B cell (primary cell): ENCODE measurements around the gene NDUFB6. TPM values are rescaled to one million over a fixed set of nuclear protein-coding genes. Genes with fewer than 3 reads are reported as not detected.
"Not testable (repeated sequence)": the region's sequence is repeated elsewhere in the genome, so short reads cannot be mapped to it uniquely, and the experiment has no call there.

ENCODE experiments used
- ATAC-seq: fragments of 200-7000 bp; cut with Tn5 transposase; one replicate; pipeline ENCODE4 v1.10.0; 2021; ENCODE audit warnings: low read depth, mild to moderate bottlenecking, moderate number of reproducible peaks, moderate library complexity
- CTCF ChIA-PET: fragments of 350-600 bp; sonication (Branson Sonifier 250); formaldehyde crosslinking; loops from one replicate; lab custom pipeline; 2021; ENCODE audit warnings: antibody characterized with exemption, inconsistent platforms; lab: Charles Lee
- POLR2A ChIA-PET: fragments of 350-600 bp; sonication (Branson Sonifier 250); formaldehyde crosslinking; loops from one replicate; lab custom pipeline; 2021; ENCODE audit warnings: antibody characterized with exemption; lab: Charles Lee
- DNase-seq: peaks from one replicate; pipeline ENCODE4 v3.0.0; 2013
- H2AFZ ChIP-seq: 2 replicates; pipeline ENCODE4 v1.6.1; 2012; ENCODE audit warnings: mild to moderate bottlenecking, low read depth, low read length; ENCODE audit not compliant: insufficient read depth, poor library complexity, severe bottlenecking
- H3K27ac ChIP-seq, 2 donors: 1 replicate in 1 of 2; 2 replicates in 1 of 2; pipeline ENCODE4 v1.5.1; 2012 to 2013; ENCODE audit warnings: low read length in 2 of 2, mild to moderate bottlenecking in 2 of 2, moderate library complexity in 1 of 2
- H3K27me3 ChIP-seq, 4 experiments: fragments of 200-600 bp in 1 of 4; sonication (generic) in 1 of 4; replicated peaks in 1 of 4; 1 replicate in 2 of 4; 2 replicates in 2 of 4; pipeline versions ENCODE4 v1.6.1 to v1.7.0; 2013 to 2016; ENCODE audit warnings: low read length in 3 of 4, mild to moderate bottlenecking in 2 of 4, mixed read lengths in 1 of 4, moderate library complexity in 1 of 4; ENCODE audit not compliant: insufficient read depth in 4 of 4, control insufficient read depth in 3 of 4; ENCODE audit errors: control extremely low read depth in 1 of 4
- H3K36me3 ChIP-seq, 2 experiments: replicated peaks in 1 of 2; 1 replicate in 1 of 2; 2 replicates in 1 of 2; pipeline versions ENCODE4 v1.6.1 to v1.7.1; 2013; ENCODE audit warnings: low read length in 1 of 2; ENCODE audit not compliant: insufficient read depth in 2 of 2, control insufficient read depth in 1 of 2; ENCODE audit errors: control extremely low read depth in 1 of 2, extremely low read depth in 1 of 2
- H3K4me1 ChIP-seq, 2 donors: fragments of 200-600 bp in 1 of 2; sonication (generic) in 1 of 2; 1 replicate in 1 of 2; 2 replicates in 1 of 2; pipeline versions ENCODE4 v1.5.1 to v1.6.1; 2013 to 2017; ENCODE audit warnings: low read length in 2 of 2; ENCODE audit not compliant: control insufficient read depth in 2 of 2, insufficient read depth in 2 of 2
- H3K4me2 ChIP-seq: replicated peaks from 2 replicates; pipeline ENCODE3; 2012; ENCODE audit warnings: mild to moderate bottlenecking, low read depth, low read length; ENCODE audit not compliant: poor library complexity, severe bottlenecking
- H3K4me3 ChIP-seq, 5 experiments: fragments of 200-600 bp in 1 of 5; sonication (generic) in 1 of 5; 1 replicate in 3 of 5; 2 replicates in 2 of 5; pipeline versions ENCODE4 v1.5.1 to v1.7.0; 2011 to 2016; ENCODE audit warnings: low read length in 4 of 5, mild to moderate bottlenecking in 4 of 5, low read depth in 2 of 5, control low read depth in 1 of 5, moderate library complexity in 1 of 5; ENCODE audit not compliant: insufficient read depth in 1 of 5; ENCODE audit errors: control extremely low read depth in 1 of 5, extremely low read depth in 1 of 5
- H3K79me2 ChIP-seq: fragments of 200-600 bp; sonication (generic); one replicate; pipeline ENCODE4 v1.6.0; 2016; ENCODE audit warnings: low read length; ENCODE audit not compliant: control insufficient read depth, insufficient read depth
- H3K9ac ChIP-seq: fragments of 200-600 bp; sonication (generic); 2 replicates; pipeline ENCODE4 v1.6.1; 2017; ENCODE audit warnings: mild to moderate bottlenecking, low read length, moderate library complexity
- H3K9me3 ChIP-seq, 3 donors: one replicate each; pipeline versions ENCODE4 v1.6.1 to v1.7.1; 2013; ENCODE audit warnings: low read length in 2 of 3; ENCODE audit not compliant: control insufficient read depth in 2 of 3, insufficient read depth in 1 of 3; ENCODE audit errors: control extremely low read depth in 1 of 3
- H4K20me1 ChIP-seq: 2 replicates; pipeline ENCODE4 v1.6.0; 2012; ENCODE audit warnings: mild to moderate bottlenecking, low read length; ENCODE audit not compliant: insufficient read depth, control insufficient read depth, poor library complexity, severe bottlenecking
- H3K27ac Mint-ChIP-seq: one replicate; pipeline ENCODE4 v1.8.0; 2021; ENCODE audit warnings: mixed read lengths
- H3K27me3 Mint-ChIP-seq: one replicate; pipeline ENCODE4 v1.8.0; 2021; ENCODE audit warnings: mixed read lengths
- H3K4me1 Mint-ChIP-seq: one replicate; pipeline ENCODE4 v1.8.0; 2021; ENCODE audit warnings: mixed read lengths
- H3K4me3 Mint-ChIP-seq: one replicate; pipeline ENCODE4 v1.8.0; 2021; ENCODE audit warnings: mixed read lengths
- H3K9me3 Mint-ChIP-seq: one replicate; pipeline ENCODE4 v1.8.0; 2022; ENCODE audit warnings: mixed read lengths; ENCODE audit not compliant: insufficient read depth
- CTCF ChIP-seq: fragments of 200-600 bp; IDR thresholded peaks from one replicate; pipeline ENCODE4 v1.8.0; 2022; ENCODE audit warnings: antibody characterized with exemption, mild to moderate bottlenecking
- EZH2 ChIP-seq: IDR thresholded peaks from 2 replicates; pipeline ENCODE4 v1.6.1; 2012; ENCODE audit warnings: borderline replicate concordance, low read depth, mild to moderate bottlenecking, moderate library complexity, low read length; ENCODE audit not compliant: insufficient read depth, poor library complexity, severe bottlenecking
- WGBS: methylation state at CpG from one replicate; pipeline ENCODE4 v1.1.5; 2013; ENCODE audit warnings: missing lambda C conversion rate; ENCODE audit not compliant: insufficient coverage; 5-methylcytosine and 5-hydroxymethylcytosine counted together
- intact Hi-C: fragments of 100-400 bp; cut with micrococcal nuclease; formaldehyde crosslinking; loops from one replicate; pipeline ENCODE4 v1.10.0; 2022
- polyA plus RNA-seq: library from polyadenylated mRNA; depleted of rRNA; stranded (reverse); fragments of >200 nt; gene quantifications from 2 replicates; pipeline ENCODE4 v1.2.3, GENCODE V29; 2012
- total RNA-seq, 2 donors: library from RNA; stranded (reverse); fragments of 120-200 nt in 1 of 2; gene quantifications; 1 replicate in 1 of 2; 2 replicates in 1 of 2; pipeline versions ENCODE4 v1.2.3 to v1.2.4, GENCODE V29; 2013 to 2022

The NDUFB6 gene
- total and polyA plus RNA-seq, 2 donors (not counting 1 experiment from before 2014, with no cell fraction given), result 7.4 to 13.6 TPM

DNA sequence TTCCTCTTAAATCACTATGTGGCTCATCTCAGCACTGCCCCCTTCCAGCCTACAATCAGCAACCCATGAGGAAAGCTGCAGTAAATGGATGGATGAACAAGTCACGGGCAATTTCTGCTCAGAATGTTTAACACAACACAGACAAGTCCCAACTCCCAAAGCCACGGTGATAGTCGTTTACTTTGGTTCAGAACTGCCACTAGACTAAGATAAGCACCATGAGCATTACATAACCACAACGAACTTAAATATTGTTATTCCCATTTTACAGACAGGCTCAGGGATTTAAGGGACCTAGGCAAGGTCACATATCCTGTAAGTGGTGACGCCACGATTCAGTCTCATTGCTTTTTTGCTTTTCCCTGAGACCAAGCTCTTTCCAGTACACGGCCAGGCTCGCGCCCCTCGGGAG, 22.8 kb downstream of the NDUFB6 start:
- Histone ChIP-seq H3K79me2 (peaks cover 75% of the 10 kb centered on the region), H3K9ac (peak overlapping the region; percentile 88), H3K4me3 (peak overlapping the region; percentile 86 to 98 (median 86)), H2AFZ (peak overlapping the region; percentile 89), H3K4me2 (peak overlapping the region; percentile 81), H3K4me1 (peaks cover 14 to 15% of the 10 kb centered on the region in 2 donors), H3K9me3 (no peaks in the 10 kb centered on the region), H4K20me1 (peaks cover 18% of the 10 kb centered on the region), H3K27ac (peak overlapping the region; percentile 89 to 92), H3K27me3 (no peaks in the 10 kb centered on the region), H3K36me3 (no peaks in the 10 kb centered on the region)
- POLR2A ChIA-PET, result interaction anchor here (0.6 to 2.5 kb wide), 4 partner anchors 13 to 166 kb away, joined by 3 to 16 read pairs (median 7); partner anchors contain the start of genes ACO1, NDUFB6 and RIGI
- H3K27me3 Mint-ChIP-seq, result no peaks in the 10 kb centered on the region
- H3K9me3 Mint-ChIP-seq, result no peaks in the 10 kb centered on the region
- DNase-seq, result no peak
- WGBS, result 0% methylated on average over 10 of the region's 10 CpGs
- CTCF ChIA-PET, result interaction anchor here (0.7 to 5.2 kb wide), 8 partner anchors 9 to 918 kb away, joined by 3 to 30 read pairs (median 9); partner anchors contain the start of genes ACO1, NDUFB6 and RIGI
- intact Hi-C loops, result loop anchor here (10.0 kb wide), 2 partner anchors 715 to 745 kb away; partner anchors contain the start of genes BAG1, CHMP5 and NFX1
- ATAC-seq, result no peak
- H3K4me3 Mint-ChIP-seq, result peak overlapping the region; percentile 91
- peak overlapping the region; percentile 86 for H3K27ac Mint-ChIP-seq
- peaks cover 34% of the 10 kb centered on the region for H3K4me1 Mint-ChIP-seq
- no peak for TF ChIP-seq CTCF
- TF ChIP-seq EZH2, result no peak

DNA sequence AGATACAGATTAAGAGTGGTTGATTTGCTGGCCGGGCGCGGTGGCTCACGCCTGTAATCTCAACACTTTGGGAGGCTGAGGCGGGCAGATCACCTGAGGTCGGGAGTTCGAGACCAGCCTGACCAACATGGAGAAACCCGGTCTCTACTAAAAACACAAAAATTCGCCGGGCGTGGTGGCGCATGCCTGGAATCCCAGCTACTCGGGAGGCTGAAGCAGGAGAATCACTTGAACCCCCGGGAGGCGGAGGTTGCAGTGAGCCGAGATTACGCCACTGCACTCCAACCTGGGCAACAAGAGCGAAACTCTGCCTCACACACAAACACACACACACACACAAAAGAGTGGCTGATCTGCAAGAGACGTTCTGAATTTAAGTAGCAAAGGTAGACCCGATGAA, 24.7 kb downstream of the NDUFB6 start:
- H4K20me1 ChIP-seq, result peaks cover 26% of the 10 kb centered on the region
- DNase-seq, POLR2A ChIA-PET, H3K4me2 ChIP-seq, H3K9me3 Mint-ChIP-seq, intact Hi-C loops, H3K27me3 ChIP-seq, H3K36me3 ChIP-seq, H3K27ac Mint-ChIP-seq, H3K27me3 Mint-ChIP-seq, H3K4me3 ChIP-seq, H3K27ac ChIP-seq, H2AFZ ChIP-seq, H3K9ac ChIP-seq, H3K9me3 ChIP-seq, ATAC-seq: not testable (repeated sequence)
- CTCF ChIA-PET, result interaction anchor here (0.8 to 5.2 kb wide), 2 partner anchors 22 to 25 kb away, joined by 4 to 30 read pairs; partner anchors contain the start of genes NDUFB6 and RIGI
- peak overlapping the region; percentile 40 for H3K4me3 Mint-ChIP-seq
- H3K4me1 ChIP-seq, result peaks cover 13 to 14% of the 10 kb centered on the region in 2 donors
- H3K79me2 ChIP-seq, result peaks cover 83% of the 10 kb centered on the region
- H3K4me1 Mint-ChIP-seq, result peaks cover 32% of the 10 kb centered on the region
- 97% methylated on average over 20 of the region's 20 CpGs for WGBS
